Activated CD4-positive, alpha-beta T cell treated with anti-CD3 and anti-CD28 coated beads for 1 hour (primary cell): ENCODE data around the gene GPC5.
"Not testable (repeated sequence)": the region's sequence is repeated elsewhere in the genome, so short reads cannot be mapped to it uniquely, and the experiment has no call there.

Experiments
- DNase-seq: peaks from one replicate; pipeline ENCODE4 v3.0.0-alpha.2; 2020

Gene GPC5

GRCh38 chr13:91398413-91399188 lies at the start of gene GPC5:
Gene GPC5, plus strand, starts transcription at chr13:91398621.
- DNase-seq: peak; percentile 76

DNA sequence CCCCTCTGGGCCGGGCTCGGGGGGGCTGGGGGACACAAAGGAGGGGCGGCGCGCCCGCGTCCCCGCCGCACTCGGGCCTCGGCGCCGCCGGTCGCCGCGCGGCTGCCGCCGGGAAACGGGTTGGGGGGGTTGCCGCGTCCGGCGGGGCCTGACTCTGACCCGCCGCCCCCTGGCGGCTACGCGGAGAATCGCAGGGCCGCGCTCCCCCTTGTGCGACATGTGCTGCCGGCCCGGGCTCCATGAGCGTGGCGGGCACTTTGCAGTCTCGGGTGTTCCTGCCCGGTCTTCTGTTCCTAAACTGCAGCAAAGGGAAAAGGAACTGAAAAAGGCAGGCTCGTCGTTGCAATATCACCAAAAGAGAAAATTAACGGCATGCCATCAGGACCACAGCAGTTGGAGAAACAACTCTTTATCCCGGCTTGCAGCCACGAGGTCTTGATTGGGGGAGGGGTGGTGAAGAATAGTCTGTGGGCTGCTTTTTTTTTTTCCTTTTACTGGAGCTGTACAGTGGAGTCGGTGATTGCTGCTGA lies 49.5 kb upstream of the GPC5 start:
- peak; percentile 83 for DNase-seq

- no peak for DNase-seq
Measured at GRCh38 chr13:91349992-91350911, 48.2 kb upstream of the GPC5 start.

DNA sequence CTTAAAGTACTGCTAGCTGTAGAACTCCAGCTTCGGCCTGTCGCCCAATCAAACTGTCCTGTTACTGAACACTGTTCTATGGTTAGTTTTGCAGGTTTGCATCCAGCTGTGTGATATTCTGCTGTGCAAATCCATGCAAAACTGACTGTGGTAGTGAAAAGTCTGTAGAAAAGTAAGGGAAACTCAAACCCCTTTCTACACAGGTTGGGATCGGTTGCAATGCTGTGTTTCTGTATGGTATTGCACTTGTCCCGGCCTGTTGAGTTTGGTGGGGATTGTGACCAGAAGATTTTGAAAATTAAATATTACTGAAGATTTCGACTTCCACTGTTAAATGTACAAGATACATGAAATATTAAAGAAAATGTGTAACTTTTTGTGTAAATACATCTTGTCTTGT lies 47.3 kb upstream of the GPC5 start:
- no peak for DNase-seq

GRCh38 chr13:91351980-91352379 lies 46.4 kb upstream of the GPC5 start:
- no peak for DNase-seq

DNA sequence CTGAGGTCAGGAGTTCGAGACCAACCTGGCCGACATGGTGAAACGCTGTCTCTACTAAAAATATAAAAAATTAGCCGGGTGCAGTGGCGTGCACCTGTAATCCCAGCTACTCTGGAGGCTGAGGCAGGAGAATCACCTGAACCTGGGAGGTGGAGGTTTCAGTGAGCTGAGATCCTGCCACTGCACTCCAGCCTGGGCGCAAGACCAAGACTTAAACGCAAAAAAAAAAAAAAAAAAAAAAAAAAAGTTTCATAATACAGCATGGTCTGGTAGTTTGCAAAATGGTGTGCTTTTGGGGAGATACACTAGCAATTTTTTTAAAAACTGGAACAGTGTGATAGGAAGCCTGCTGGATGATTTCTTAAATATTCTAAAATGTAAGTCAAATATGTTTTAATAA lies 45.5 kb upstream of the GPC5 start:
- DNase-seq: not testable (repeated sequence)

GRCh38 chr13:91353494-91353893 lies 44.9 kb upstream of the GPC5 start:
- DNase-seq: no peak

GRCh38 chr13:91355099-91355825 lies 43.2 kb upstream of the GPC5 start:
- no peak for DNase-seq

DNA sequence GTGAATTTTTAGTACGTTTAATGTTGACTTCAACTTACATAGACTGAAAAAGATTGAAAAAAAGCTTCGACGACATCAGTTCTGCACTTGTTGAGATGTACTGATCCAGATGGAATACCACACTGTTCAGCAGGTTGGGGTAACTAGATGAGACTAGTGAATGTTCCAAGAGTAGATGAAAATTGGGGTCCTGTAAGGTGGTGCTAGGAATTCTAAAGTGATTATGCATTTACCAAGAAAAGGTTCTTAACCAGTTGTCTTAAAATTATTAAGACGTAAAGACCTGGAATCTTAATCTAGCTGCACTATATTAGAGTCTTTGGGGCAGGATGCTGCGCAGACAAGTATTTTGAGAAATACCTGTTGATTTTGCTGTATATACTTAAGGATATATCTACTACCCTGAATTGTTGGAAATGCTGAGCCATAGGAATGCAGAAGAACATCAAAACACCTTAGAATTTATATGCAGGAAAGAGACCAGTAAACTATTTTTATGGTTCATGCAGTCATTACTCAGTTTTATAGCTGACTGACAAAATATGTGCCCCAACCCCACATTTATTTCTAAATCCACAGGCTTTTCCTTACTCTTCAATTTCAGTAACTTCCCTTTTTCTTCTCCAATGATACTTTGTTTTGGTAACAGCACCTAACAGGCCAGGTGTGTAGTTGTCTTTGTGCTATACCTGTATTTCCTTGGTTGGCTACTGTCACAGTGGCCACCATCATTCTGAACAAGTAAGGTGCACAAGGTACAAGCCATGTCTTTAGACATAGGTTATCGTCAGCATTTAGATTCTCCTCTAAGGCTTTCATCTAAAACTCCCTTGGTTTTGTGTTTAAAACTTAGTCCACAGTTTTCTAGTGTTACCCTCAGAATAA lies 42.4 kb upstream of the GPC5 start:
- no peak for DNase-seq

- DNase-seq: no peak
Measured at GRCh38 chr13:91356919-91357612, 41.4 kb upstream of the GPC5 start.

- no peak for DNase-seq
Measured at GRCh38 chr13:91357613-91358386, 40.6 kb upstream of the GPC5 start.

DNA sequence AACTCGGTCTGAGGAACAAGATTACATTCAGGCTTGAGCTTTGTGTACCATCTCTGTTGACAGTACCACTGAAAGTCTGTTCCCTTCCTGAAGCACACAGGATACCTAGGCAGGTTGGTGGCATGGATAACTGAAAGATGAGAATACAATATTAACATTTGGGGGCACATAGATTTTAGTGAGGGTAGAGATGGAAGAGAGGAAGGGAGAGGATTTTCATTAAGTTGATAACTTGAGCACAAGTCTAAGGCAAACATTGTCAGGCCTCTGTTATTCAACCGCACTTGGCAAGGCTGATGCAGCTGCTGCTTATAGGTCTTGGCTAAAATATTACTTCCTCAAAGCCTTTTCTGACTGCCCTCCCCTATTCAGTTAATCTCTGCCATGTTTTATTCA lies 40.0 kb upstream of the GPC5 start:
- no peak for DNase-seq

GRCh38 chr13:91359111-91359510 lies 39.3 kb upstream of the GPC5 start:
- DNase-seq: no peak

- DNase-seq: no peak
Measured at GRCh38 chr13:91359631-91360030, 38.8 kb upstream of the GPC5 start.

- no peak for DNase-seq
Measured at GRCh38 chr13:91360246-91360751, 38.1 kb upstream of the GPC5 start.

DNA sequence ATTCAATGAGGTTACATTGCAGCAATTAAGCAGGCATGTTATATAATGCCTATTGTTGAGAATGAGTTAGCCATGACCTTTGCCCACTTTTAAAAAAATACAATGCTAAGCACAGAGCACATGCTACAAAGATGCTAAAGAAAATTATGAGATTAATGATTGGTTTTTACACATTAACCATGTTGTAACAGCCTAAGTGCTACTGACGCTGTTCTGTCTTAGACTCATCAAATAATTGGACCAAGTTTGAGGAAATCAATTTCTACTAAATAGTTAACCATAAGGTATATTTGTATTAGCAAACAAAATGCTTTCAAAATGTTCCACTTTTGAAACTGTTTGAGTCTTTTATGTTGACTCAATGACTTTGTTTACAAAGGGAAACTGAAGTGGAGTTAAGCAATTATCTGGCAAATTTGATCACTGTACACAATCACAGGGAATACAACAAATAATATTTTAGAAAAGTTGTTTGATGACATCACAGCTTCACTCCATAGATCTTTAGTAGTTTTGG lies 36.6 kb upstream of the GPC5 start:
- DNase-seq: no peak

DNA sequence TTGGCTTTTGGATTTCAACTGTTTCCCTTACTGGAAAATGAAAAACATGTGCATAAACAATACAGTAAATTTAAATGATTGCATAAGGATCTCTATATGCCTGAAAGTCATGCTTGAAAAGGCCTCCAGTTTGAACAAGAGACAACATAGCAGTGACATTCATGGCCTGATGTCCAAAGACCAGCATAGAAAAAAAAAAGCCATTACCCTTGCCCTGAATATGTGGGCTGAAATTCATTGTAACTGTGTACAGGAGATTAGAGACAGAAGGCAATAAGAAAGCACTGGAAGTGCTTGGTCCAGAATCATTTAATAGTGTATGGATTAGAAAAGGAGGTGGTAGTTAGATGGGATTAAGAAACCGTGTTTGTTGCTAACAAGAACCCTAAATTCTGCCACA lies 35.5 kb upstream of the GPC5 start:
- DNase-seq: no peak

GRCh38 chr13:91368101-91368500 lies 30.3 kb upstream of the GPC5 start:
- DNase-seq: no peak

GRCh38 chr13:91368676-91369440 lies 29.6 kb upstream of the GPC5 start:
- DNase-seq: no peak
